ENCODE data around the gene CEP350. TPM values are rescaled to one million over a fixed set of nuclear protein-coding genes. Genes with fewer than 3 reads are reported as not detected.

CEP350 gene
- total RNA-seq, 1 experiment from 2014 or later, result 27.6 TPM

GRCh38 chr1:180020017-180020416, 65.4 kb downstream of the CEP350 start:
- Histone ChIP-seq H3K27ac (ENCODE audit: low read depth, low read length) (no peak overlapping the region), H3K9ac (ENCODE audit: low read length) (no peak overlapping the region), H2AFZ (ENCODE audit: low read depth, low read length, poor library complexity, severe bottlenecking) (no peak overlapping the region), H3K4me3 (replicated peaks in 1 of 2; ENCODE audit: low read depth in 1 of 2, low read length in 2 of 2) (no peak overlapping the region), H3K9me2 (ENCODE audit: insufficient read depth) (no peaks in the 10 kb centered on the region), H4K20me1 (ENCODE audit: insufficient read depth) (no peaks in the 10 kb centered on the region), H3K9me3 (ENCODE audit: control insufficient read depth in 1 of 2, insufficient read depth in 1 of 2, low read depth in 1 of 2, low read length in 2 of 2) (no peaks in the 10 kb centered on the region), H3K4me2 (ENCODE audit: low read length) (no peak overlapping the region), H3K79me2 (ENCODE audit: insufficient read depth, low read length) (no peaks in the 10 kb centered on the region), H3K36me3 (ENCODE audit: control insufficient read depth in 1 of 2, insufficient read depth in 2 of 2, low read length in 2 of 2) (peaks cover 18 to 29% of the 10 kb centered on the region in 2 experiments; a peak in 3 of 4 replicates), H3K4me1 (ENCODE audit: control insufficient read depth in 1 of 2, insufficient read depth in 2 of 2, low read length in 2 of 2) (no peaks in the 10 kb centered on the region), H3K27me3 (ENCODE audit: insufficient read depth, low read length) (no peaks in the 10 kb centered on the region)
- intact Hi-C loops (cut with micrococcal nuclease), result no loop called here
- RAD21 ChIA-PET (ENCODE audit: low non-redundant PET in 1 of 2, low total read pairs in 2 of 2, uncharacterized antibody in 2 of 2, unreplicated experiment in 2 of 2), result no interaction called here
- CTCF ChIA-PET, result no interaction called here
- POLR2A ChIA-PET, result no interaction called here
- DNase-seq (ENCODE audit: low read depth, low spot score) (no peak), ATAC-seq (no peak)
- BruUV-seq (replicated peaks), result no TSS peak
- no peak for TF ChIP-seq MAX (IDR thresholded peaks at IDR 0.05)

- Histone ChIP-seq H3K9me3 (ENCODE audit: control insufficient read depth in 1 of 2, insufficient read depth in 1 of 2, low read depth in 1 of 2, low read length in 2 of 2) (no peaks in the 10 kb centered on the region), H3K27ac (ENCODE audit: low read depth, low read length) (no peak overlapping the region), H3K9me2 (ENCODE audit: insufficient read depth) (no peaks in the 10 kb centered on the region), H3K4me3 (replicated peaks in 1 of 2; ENCODE audit: low read depth in 1 of 2, low read length in 2 of 2) (no peak overlapping the region), H3K4me1 (ENCODE audit: control insufficient read depth in 1 of 2, insufficient read depth in 2 of 2, low read length in 2 of 2) (no peaks in the 10 kb centered on the region), H4K20me1 (ENCODE audit: insufficient read depth) (no peaks in the 10 kb centered on the region), H3K36me3 (ENCODE audit: control insufficient read depth in 1 of 2, insufficient read depth in 2 of 2, low read length in 2 of 2) (peaks cover 14 to 24% of the 10 kb centered on the region in 2 experiments; a peak in 2 of 4 replicates), H3K9ac (ENCODE audit: low read length) (no peak overlapping the region), H3K4me2 (ENCODE audit: low read length) (no peak overlapping the region), H2AFZ (ENCODE audit: low read depth, low read length, poor library complexity, severe bottlenecking) (no peak overlapping the region), H3K79me2 (ENCODE audit: insufficient read depth, low read length) (no peaks in the 10 kb centered on the region), H3K27me3 (ENCODE audit: insufficient read depth, low read length) (no peaks in the 10 kb centered on the region)
- no peak for TF ChIP-seq REST (IDR thresholded peaks at IDR 0.05; ENCODE audit: low read depth)
- no peak for TF ChIP-seq POLR2AphosphoS5 (IDR thresholded peaks at IDR 0.05; ENCODE audit: low read depth, low read length)
- TF ChIP-seq CTCF (IDR thresholded peaks at IDR 0.05 in 2 of 3, conservative IDR thresholded peaks at IDR 0.05 in 1 of 3; ENCODE audit: borderline replicate concordance in 1 of 3, insufficient read depth in 1 of 3, low read depth in 2 of 3, low read length in 2 of 3), result no peak
- no peak for TF ChIP-seq EZH2phosphoT487 (IDR thresholded peaks at IDR 0.05; ENCODE audit: borderline replicate concordance)
- ChIA-PET POLR2A (no interaction called here), RAD21 (ENCODE audit: low non-redundant PET in 1 of 2, low total read pairs in 2 of 2, uncharacterized antibody in 2 of 2, unreplicated experiment in 2 of 2) (no interaction called here), CTCF (no interaction called here)
- intact Hi-C loops (cut with micrococcal nuclease), result no loop called here
- ATAC-seq (no peak), DNase-seq (ENCODE audit: low read depth, low spot score) (no peak)
- BruUV-seq (replicated peaks), result no TSS peak
Observed at GRCh38 chr1:180026556-180026955, 71.9 kb downstream of the CEP350 start.

All from HCT116 (cell line).